GM18520 (cell line): Measurements from ENCODE around the gene MDGA2.

ENCODE experiments used
- ATAC-seq: cut with Tn5 transposase; IDR thresholded peaks from one replicate; pipeline ENCODE4 v1.9.1; 2021; ENCODE audit not compliant: unreplicated experiment

The MDGA2 gene

DNA sequence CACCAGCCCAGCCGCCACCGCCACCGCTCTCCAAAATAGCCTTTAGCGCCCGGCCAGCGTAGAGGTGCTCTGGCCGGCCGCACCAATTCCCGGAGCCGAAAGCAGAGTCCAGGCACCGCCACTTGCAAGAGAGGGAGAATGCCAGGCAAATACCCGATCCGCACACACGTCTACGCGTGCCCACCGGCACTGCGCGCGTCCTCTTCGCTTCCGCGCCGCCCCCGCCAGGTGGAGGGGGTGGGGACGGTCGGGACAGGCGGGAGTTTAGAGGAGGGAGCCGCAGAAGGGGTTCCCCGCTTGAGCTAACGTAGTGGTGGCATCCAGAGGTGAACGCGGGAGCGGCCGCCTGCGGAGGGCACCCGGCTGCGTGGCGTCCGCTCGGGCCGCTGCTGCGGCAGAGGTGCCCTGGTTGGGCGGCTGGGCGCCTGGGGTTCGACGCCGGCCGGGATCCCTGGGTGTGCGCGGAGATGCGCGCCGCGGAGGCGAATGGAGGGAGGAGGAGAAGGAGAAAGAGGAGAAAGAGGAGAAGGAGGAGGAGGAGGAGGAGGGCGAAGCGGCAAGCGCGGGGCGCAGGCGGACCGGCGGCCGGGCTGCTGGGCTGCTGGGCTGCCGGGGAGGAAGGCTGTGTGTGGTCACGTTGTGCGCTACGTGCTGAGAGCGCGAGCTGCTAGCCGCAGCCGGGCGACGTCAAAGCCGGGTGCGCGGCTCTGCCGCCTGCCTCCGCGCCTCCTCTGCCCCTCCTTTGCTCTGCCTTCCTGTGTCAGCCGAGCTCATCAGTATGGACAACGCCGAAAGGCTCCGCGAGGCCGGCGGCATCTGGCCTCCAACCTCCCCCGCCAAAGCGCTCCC lies at the start of gene MDGA2:
Gene MDGA2 (minus strand): TSS at position 140 of the 849 bp plus-strand sequence.
- ATAC-seq, result no peak

DNA sequence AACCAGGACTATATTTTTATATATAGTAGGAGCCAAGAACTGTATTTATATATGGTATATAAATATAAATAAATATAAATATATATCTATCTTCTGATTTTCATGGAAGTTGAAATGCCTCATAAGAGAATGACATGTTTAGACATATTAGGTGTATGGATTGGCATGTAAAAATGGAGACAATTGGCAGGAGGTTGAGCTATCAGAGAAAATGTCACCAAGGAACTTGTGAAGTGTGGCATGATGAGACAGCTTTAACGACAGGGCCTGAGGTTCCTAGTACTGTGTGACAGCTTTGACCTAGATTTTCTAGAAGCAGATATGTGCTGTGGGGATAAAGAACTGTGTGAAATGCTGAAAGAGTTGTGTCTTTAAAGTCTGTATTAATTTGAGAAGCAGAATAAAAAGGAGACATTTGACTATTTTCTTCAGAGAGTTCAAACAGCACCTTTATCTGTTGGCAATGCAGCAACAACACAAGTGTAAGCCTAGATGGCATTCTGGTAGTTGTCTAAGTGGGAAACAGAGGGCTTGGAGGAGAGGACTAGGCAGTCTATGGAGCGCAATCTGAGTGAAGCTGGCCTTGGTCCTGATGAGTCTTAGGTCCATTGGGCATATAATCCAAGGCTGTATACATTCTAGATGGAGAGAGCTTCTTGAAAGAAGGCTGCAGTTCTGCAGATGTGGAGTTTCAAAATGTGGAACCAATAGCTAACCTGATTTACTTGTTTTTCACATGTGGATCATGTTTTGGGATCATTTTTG lies 47.7 kb upstream of the MDGA2 start:
- no peak for ATAC-seq

DNA sequence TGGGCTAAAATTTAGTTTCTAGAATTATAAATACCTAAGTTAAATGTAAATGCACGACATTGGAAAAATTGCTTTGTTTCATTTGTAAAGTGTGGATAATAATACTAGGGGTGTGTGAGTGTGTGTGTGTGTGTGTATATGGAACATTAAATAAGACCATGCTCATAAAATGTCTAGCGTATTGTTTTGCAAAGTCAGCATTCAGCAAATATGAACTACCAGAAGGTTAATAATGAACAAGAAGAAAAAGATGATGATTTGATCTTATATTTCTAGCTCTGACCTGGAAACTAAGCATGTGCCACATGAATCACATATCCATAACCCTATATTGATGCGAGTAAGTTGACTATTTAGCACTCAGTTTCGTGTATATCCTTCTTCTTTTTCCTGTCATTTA lies 44.9 kb upstream of the MDGA2 start:
- no peak for ATAC-seq

DNA sequence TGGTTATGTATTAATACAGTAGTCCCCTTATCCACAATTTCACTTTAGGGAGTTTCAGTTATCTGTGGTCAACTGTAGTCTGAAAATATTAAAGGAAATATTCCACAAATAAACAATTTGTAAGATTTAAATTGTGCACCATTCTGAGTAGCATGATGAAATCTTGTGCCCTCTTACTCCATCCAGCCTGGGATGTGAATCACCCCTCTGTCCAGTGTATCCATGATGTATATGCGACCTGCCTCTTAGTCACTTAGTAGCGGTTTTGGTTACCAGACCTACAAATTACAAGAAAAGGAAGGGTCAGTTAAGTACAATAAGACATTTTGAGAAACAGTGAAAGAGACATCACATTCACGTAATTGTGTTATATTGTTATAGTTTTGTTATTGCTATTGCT lies 39.9 kb upstream of the MDGA2 start:
- ATAC-seq, result no peak

DNA sequence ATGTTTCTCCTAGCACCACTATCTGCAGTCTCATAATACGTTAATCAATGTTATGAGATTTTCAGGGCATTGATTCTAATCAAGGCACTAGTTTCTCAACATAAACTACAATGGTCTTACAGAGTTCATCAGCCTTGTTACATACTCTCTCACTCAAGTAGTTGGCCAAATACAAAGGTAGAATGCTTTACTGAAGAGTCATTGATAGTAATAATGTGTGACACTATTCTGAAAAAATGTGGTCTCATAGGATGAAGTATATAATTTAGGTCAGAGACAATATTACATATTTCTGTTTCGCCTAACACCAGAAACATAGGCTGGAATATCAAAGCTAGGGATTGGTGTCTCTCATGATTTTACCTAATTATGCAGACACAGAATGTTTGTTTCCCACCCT lies 35.2 kb upstream of the MDGA2 start:
- ATAC-seq, result no peak

DNA sequence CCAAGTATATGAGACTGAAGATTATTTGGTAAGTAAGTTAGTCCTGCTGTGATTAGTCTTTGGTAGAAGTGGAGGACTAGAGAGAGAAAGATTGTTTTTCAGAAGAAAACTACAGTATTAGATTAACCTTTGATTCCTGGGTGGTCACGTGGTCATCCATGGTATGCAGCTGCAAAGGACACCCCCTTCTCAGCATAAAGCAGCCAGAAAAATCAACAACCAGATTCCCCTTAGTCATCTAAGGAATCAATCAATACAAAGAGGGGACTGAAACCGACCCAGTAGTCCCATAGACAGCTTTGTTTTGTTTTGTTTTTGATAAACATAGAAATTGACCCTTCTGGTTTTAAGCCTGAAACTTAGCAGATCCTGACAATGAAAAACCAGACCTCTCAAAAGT lies 30.3 kb upstream of the MDGA2 start:
- ATAC-seq, result no peak

DNA sequence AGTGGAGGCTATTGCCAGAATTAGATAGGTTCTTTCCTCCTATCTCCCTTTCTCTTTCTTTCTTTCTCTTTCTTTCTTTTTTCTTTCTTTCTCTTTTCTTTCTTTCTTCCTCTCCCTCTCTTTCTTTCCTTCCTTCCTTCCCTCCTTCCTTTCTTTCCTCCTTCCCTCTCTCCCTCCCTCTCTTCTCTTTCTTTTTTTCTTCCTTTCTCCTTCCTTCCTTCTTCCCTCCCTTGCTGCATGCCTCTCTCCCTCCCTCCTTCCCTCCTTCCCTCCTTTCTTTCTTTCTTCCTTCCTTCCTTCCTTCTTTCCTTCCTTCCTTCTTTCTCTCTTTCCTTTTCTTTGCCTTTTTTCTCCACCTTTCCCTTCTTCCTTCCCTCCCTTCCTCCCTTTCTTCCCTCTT lies 16.4 kb upstream of the MDGA2 start:
- ATAC-seq, result no peak

DNA sequence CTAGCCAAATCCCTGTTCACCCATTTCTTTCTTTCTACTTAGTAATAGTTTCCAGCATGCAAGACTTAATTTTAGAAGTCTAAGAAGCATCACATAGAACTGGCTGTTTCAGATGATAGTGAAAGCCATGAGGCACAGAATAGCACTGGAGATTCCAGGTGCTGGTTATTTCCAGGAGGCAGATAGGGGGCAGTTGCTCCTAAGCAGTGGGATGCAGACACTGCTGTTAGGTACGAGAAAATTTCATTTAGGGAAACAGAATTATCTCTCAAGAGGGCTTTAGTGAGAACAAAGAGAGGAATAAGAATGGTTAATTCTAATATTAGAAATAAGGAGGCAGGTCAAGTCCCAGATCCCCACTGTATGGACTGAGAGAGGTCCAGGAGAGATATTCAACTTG lies 3.6 kb upstream of the MDGA2 start:
- no peak for ATAC-seq

DNA sequence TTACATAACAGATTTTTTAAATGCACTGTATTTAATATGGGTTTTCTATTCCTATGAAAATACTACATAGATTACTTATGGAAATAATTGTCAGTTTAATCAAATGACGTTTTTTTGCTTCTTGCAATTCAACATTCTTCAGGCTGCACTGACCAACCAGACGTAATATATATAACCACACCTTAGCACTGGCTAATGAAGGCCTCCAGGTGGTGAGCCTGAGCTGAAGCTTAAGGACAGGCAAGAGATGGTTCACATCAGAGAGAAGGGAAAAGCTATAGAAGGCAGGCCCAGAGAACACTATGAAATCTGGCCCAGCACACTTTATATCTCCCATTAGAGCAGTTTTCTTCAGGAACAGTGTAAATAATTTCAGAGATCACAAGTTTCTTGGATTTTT lies 2.8 kb upstream of the MDGA2 start:
- ATAC-seq, result no peak

DNA sequence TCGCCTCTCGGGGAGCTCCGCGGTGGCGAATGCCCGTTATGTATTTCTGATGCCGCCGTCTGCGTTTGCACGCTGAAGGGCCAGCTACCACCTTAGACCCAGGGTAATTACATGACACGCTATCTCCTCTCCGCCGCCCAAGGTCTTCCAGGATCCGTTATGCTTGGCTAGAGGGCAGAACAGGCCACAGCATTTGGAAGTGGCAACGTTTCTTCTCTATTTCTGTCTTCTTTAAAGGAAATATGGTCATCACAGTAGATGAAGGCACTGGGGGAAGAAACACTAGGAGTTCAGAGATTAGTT lies 861 bp upstream of the MDGA2 start:
- ATAC-seq, result no peak

DNA sequence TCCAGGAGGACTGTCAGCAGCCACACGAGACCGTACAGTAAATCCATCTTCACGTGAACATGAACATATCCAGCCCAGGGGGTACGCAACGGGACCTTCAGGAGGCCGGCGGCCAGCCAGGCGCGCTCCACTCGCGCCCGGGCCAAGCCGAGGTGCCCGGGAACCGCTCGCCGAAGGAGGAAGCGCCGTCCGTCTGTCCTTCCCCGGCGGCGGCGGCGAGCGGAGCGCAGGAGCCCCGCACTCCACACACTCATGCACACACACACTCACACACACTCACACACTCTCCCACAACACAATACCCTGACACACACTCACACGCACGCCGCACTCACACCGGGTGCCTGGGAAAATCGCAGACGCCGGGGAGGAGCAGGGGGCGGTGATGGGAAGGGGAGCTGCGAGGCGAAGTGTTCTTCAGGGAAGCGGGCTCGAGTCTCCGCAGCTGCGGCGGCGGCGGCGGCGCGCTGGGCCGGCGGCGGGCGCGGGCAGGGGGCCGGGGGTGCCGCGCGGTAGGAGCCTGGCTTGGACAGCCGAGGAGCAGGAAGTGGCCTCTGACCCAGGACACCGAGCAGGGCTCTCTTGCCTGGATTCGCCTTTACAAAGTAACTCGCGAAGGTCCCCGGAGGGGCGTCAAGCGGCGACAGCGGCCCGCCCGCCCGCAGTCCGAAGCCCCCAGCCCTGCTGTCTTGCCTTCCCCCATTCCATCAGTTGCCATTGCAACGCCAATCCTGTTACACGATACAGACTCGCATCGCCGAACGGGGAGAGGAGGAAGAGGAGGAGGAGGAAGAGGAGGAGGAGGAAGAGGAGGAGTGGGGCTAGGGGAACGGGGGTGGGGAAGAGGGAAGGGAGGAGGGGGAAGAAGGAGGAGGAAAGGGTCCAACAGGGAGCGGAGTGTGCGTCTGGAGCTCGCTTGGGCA lies 601 bp downstream of the MDGA2 start:
- ATAC-seq, result no peak

DNA sequence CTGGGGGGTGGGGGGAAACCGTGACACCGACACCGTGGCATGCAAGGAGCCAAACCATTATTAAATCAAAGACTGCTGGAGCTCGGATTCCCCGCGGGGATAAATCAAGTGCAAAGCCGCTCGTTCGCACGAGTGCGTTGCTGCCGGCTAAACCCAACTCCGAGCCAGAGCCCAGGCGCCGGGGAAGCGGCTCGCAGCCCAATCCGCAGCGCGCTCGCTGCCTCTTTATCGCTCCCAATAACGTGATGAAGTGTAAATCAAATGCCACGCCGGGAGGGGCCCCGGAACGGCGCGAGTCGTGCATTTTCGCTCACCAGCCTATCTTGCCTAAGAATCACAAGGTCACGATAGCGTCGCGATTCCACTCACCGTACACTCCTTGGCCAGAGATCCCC lies 1.3 kb downstream of the MDGA2 start:
- no peak for ATAC-seq

DNA sequence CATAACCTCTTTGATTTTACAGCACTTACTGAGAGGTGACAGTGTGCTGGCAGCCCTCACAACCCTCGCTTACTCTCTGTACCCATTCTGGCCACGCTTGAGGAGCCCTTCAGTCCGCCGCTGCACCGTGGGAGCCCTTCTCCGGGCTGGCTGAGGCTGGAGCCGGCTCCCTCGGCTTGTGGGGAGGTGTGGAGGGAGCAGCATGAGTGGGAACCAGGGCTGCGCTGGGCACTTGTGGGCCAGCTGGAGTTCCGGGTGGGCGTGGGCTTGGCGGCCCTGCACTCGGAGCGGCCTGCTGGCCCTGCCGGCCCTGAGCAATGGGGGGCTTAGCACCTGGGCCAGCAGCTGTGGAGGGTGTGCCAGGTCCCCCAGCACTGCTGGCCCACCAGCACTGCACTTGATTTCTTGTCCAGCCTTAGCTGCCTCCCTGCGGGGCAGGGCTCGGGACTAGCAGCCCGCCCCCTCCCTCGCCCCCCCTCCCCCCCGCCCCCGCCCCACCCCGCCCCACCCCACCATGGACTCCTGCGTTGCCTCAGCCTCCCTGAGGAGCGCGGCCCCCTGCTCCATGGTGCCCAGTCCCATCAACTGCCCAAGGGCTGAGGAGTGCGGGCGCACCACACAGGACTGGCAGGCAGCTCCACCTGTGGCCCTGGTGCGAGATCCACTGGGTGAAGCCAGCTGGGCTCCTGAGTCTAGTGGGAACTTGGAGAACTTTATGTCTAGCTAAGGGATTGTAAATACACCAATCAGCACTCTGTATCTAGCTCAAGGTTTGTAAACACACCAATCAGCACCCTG lies 9.9 kb downstream of the MDGA2 start:
- ATAC-seq, result no peak

DNA sequence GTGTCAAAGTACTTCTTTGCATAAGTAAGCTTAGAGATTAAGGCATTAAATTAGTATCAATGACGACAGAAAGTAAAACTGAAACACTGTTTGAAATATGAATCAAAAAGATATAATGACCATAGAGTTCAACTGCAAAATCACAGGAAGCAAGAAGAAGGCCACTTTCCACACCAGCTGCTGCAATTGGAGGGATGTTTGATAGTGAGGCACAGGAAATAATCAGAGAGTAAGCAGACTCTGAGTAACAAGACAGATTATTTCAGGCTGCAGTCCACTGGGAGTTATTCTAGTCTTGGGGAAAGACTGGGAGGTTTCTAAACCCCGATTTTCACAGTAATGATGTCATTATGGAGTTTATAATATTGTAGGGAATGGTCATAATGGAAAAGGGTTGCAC lies 12.9 kb downstream of the MDGA2 start:
- no peak for ATAC-seq

DNA sequence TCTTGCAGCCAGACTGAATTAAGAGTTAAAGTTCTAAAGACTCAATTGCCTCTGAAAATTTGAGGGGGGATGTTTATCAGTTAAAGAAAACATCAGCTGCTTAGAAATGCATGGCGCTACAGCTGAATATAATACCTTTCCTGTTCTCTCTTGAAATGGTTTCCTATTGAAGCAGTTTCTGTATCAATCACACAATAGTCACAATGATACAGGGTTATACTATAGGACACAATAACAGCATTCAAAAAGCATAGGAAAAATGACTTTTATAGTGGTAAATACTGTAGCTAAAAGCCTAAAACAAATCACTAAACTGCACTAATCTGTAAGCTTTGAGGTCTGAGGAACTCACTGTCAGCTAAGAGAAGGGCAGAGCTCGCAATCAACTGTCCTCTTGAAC lies 15.2 kb downstream of the MDGA2 start:
- ATAC-seq, result no peak

DNA sequence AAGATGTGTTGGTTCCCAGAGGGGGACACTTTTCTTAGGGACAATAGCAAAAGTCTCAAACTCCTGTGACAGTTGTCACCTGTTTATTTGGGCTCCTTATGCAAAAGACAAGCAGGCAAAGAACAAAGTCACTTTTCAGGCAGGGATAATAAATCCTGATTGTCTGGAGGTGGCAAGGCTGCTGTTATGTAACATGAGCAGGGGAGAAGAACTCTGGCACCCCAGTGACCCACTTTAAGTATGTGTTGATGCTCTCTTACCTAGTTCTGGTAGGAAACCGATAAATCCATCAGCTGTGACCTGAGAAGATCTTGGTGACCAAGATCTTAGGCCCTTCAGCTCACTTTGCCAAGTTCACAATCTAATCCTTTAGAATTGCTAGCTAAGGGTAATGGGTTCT lies 17.4 kb downstream of the MDGA2 start:
- no peak for ATAC-seq

DNA sequence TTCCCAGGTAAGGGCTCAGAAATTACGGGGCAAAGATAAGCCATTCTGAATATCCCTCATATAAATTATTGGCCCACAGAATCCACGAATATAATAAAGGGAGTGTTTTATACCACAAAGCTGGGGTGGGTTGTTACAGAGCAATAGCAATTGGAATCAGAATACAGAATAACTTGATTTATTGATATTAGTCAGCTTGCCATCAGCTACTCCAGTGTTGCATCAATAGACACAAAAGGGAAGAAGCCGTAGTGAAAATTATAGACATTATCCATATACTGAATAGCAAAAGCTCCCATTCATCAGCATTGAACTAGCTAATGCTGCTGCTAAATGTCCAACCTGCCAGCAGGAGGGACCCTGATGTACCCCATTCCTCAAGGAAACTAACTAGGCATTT lies 18.3 kb downstream of the MDGA2 start:
- ATAC-seq, result no peak

DNA sequence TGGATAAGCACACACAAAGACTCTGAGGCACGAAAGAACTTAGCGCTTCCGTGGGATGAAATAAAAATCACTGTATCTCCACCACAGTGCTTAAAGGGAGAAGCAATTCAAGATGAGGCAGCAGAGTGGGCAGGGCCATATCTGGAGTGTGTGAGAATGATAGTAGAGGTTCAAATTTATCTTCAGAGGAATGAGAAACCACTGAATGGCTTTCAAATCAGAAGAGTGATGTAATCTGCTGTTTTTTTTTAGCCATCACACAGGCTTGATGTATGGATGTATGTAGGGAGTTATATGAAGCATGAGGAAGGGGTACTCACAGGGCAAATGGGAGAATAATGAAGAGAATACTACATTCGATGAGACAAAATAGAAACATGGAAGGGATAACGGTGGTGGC lies 24.1 kb downstream of the MDGA2 start:
- ATAC-seq, result no peak

DNA sequence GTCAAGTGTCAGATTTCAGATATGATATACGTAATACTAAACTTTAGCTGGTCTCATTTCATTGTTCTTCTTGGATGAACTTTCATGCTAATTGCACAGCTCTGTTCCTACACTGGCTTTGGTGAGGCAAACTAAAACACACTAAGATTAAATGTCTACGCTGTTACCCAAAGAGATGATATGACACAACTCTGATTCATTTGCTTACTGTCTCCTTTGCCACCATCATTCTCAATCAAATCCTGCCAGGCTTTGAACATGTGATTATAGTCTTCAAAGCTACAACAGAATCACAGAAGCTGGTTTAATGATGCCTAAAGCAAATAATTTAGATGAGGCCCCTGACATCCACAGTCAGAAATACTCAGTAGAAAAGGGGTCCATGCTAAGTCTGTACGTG lies 37.7 kb downstream of the MDGA2 start:
- no peak for ATAC-seq

DNA sequence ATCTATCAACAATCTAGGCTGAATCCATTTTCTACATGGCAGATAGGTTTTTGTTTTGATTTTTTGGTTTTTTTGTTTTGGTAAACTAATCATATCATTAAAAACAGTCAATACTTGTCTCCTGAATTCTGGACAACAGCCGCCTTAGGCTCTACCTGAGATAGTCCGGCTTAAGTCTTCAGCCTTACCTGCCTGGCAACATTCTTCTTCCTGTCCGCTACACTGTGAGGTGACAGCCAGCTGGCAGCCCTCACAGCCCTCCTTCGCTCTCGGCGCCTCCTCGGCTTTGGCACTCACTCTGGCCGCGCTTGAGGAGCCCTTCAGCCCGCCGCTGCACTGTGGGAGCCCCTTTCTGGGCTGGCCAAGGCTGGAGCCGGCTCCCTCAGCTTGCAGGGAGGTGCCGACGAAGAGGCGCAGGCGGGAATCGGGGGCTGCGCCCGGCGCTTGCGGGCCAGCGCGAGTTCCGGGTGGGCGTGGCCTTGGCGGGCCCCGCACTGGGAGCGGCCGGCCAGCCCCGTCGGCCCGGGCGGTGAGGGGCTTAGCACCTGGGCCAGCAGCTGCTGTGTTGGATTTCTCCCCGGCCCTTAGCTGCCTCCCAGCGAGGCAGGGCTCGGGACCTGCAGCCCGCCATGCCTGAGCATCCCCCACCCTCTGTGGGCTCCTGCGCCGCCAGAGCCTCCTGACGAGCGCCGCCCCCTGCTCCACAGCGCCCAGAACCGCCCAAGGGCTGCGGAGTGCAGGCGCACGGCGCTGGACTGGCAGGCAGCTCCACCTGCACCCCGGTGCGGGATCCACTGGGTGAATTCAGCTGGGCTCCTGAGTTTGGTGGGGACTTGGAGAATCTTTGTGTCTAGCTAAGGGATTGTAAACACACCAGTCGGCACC lies 49.0 kb downstream of the MDGA2 start:
- ATAC-seq, result no peak
